GM12878 (cell line): Measurements from ENCODE around the gene MEP1B. TPM values are rescaled to one million over a fixed set of nuclear protein-coding genes. Genes with fewer than 3 reads are reported as not detected.

Source experiments
- CBX5 ChIP-seq: sonication (generic); IDR thresholded peaks from 2 replicates; pipeline ENCODE4 v1.6.1; 2016; ENCODE audit warnings: low read depth, moderate library complexity, mild to moderate bottlenecking, inconsistent platforms
- HCFC1 ChIP-seq: fragments of 150-350 bp; IDR thresholded peaks from 2 replicates; pipeline ENCODE4 v1.6.1; 2014; ENCODE audit warnings: low read length
- LARP7 ChIP-seq: fragments of 450-650 bp; IDR thresholded peaks from 2 replicates; pipeline ENCODE4 v1.6.1; 2017; ENCODE audit warnings: mild to moderate bottlenecking
- NBN ChIP-seq: fragments of 450-650 bp; IDR thresholded peaks from 2 replicates; pipeline ENCODE4 v1.6.1; 2016
- NFXL1 ChIP-seq: fragments of 450-650 bp; IDR thresholded peaks from 2 replicates; pipeline ENCODE4 v1.6.1; 2017; ENCODE audit warnings: antibody characterized with exemption, mild to moderate bottlenecking, borderline replicate concordance
- NKRF ChIP-seq: fragments of 450-650 bp; conservative IDR thresholded peaks from 2 replicates; pipeline ENCODE4 v1.6.1; 2017; ENCODE audit warnings: mild to moderate bottlenecking, moderate library complexity
- POLR2AphosphoS2 ChIP-seq: IDR thresholded peaks from 2 replicates; pipeline ENCODE4 v1.6.1; 2011; ENCODE audit warnings: low read depth, mild to moderate bottlenecking, low read length, improper control_type of control experiment, moderate library complexity
- YBX1 ChIP-seq: fragments of 450-650 bp; IDR thresholded peaks from 2 replicates; pipeline ENCODE4 v1.6.1; 2016; ENCODE audit warnings: antibody characterized with exemption
- ZNF592 ChIP-seq: fragments of 450-650 bp; IDR thresholded peaks from 2 replicates; pipeline ENCODE4 v1.6.1; 2017; ENCODE audit warnings: mild to moderate bottlenecking, moderate library complexity
- polyA plus RNA-seq, 11 experiments: library from polyadenylated mRNA; depleted of rRNA in 4 of 11; unstranded in 6 of 11; stranded (reverse) in 5 of 11; fragments of >200 nt; fragmentation: Nextera tagmentation in 4 of 11; fragmentation: Illumina TruSeq in 1 of 11; extraction: Ambion mirVana in 4 of 11; extraction: Trizol in 1 of 11; gene quantifications; 1 replicate in 1 of 11; 2 replicates in 10 of 11; pipeline versions ENCODE4 v1.2.1 to v1.2.3, GENCODE V29; 2011 to 2016; ENCODE audit warnings: inconsistent platforms in 2 of 11, missing spikeins in 2 of 11, low read depth in 1 of 11
- total RNA-seq, 4 experiments: library from RNA; depleted of rRNA in 3 of 4; stranded (reverse); fragments of >200 nt in 3 of 4; fragmentation: Illumina TruSeq in 1 of 4; extraction: Trizol in 1 of 4; gene quantifications; 2 replicates each; pipeline versions ENCODE4 v1.2.1 to v1.2.3, GENCODE V29; 2013 to 2021

The MEP1B gene
- total and polyA plus RNA-seq, 10 of the 15 experiments (the other 5 are each of a cell fraction or from before 2014, with no cell fraction given), result 0.04 to 0.05 TPM; not detected in 8

GRCh38 chr18:32156855-32157254, 33.0 kb upstream of the MEP1B start (continued):
- no peak for TF ChIP-seq ZNF592
- TF ChIP-seq NBN, result no peak
- no peak for TF ChIP-seq NKRF
- no peak for TF ChIP-seq CBX5
- TF ChIP-seq HCFC1, result no peak
- no peak for TF ChIP-seq LARP7
- TF ChIP-seq YBX1, result no peak
- no peak for TF ChIP-seq POLR2AphosphoS2
- no peak for TF ChIP-seq NFXL1
